Measurements from ENCODE around the gene PSEN1.

Gene PSEN1

GRCh38 chr14:73234586-73235394, 98.5 kb downstream of the PSEN1 start:
- no peak for TF ChIP-seq CTCF (IDR thresholded peaks at IDR 0.05; ENCODE audit: low read depth, low read length)
- no peak for DNase-seq (ENCODE audit: extremely low read depth, low read depth)

GRCh38 chr14:73235531-73236155, 99.3 kb downstream of the PSEN1 start:
- no peak for DNase-seq (ENCODE audit: extremely low read depth, low read depth)
- no peak for TF ChIP-seq CTCF (IDR thresholded peaks at IDR 0.05; ENCODE audit: low read depth, low read length)

- no peak for DNase-seq (ENCODE audit: extremely low read depth, low read depth)
- no peak for TF ChIP-seq CTCF (IDR thresholded peaks at IDR 0.05; ENCODE audit: low read depth, low read length)
Measured at GRCh38 chr14:73236157-73236556, 99.8 kb downstream of the PSEN1 start.

- no peak for TF ChIP-seq CTCF (IDR thresholded peaks at IDR 0.05; ENCODE audit: low read depth, low read length)
- no peak for DNase-seq (ENCODE audit: extremely low read depth, low read depth)
Measured at GRCh38 chr14:73236752-73237218, 100.5 kb downstream of the PSEN1 start.

- no peak for TF ChIP-seq CTCF (IDR thresholded peaks at IDR 0.05; ENCODE audit: low read depth, low read length)
- DNase-seq (ENCODE audit: extremely low read depth, low read depth): no peak
Measured at GRCh38 chr14:73237219-73237785, 101.0 kb downstream of the PSEN1 start, which contains the start of gene PAPLN. PAPLN (plus strand) TSS chr14:73237506; CDS start chr14:73239779, 2,273 bp downstream.

- no peak for DNase-seq (ENCODE audit: extremely low read depth, low read depth)
Measured at GRCh38 chr14:73237786-73238423, 101.6 kb downstream of the PSEN1 start.

More at GRCh38 chr14:73237786-73238423, 101.6 kb downstream of the PSEN1 start:
- TF ChIP-seq CTCF (IDR thresholded peaks at IDR 0.05; ENCODE audit: low read depth, low read length): no peak

Measured in AG09319 (cell line).